Measurements from ENCODE around the gene IFI6.

IFI6 gene

DNA sequence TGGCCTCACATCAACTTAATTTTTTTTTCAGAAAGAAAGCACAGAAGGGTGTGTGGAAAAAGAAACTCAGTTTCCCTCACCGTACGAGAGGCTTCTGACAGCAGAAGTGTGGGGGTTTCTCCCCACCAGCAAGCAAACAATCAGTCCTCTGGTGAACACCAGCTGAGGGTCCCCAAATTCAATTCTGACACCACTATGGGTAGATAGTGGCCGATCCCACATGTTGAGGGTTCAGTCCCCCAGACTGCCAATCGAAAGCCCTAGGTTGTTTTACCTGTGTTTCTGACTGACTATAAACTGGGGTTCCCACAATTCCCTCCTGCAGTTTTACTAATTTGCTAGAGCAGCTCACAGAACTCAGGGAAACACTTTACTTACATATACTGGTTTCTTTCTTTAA lies 2.1 kb downstream of the IFI6 start:
- DNase-seq = no peak

DNA sequence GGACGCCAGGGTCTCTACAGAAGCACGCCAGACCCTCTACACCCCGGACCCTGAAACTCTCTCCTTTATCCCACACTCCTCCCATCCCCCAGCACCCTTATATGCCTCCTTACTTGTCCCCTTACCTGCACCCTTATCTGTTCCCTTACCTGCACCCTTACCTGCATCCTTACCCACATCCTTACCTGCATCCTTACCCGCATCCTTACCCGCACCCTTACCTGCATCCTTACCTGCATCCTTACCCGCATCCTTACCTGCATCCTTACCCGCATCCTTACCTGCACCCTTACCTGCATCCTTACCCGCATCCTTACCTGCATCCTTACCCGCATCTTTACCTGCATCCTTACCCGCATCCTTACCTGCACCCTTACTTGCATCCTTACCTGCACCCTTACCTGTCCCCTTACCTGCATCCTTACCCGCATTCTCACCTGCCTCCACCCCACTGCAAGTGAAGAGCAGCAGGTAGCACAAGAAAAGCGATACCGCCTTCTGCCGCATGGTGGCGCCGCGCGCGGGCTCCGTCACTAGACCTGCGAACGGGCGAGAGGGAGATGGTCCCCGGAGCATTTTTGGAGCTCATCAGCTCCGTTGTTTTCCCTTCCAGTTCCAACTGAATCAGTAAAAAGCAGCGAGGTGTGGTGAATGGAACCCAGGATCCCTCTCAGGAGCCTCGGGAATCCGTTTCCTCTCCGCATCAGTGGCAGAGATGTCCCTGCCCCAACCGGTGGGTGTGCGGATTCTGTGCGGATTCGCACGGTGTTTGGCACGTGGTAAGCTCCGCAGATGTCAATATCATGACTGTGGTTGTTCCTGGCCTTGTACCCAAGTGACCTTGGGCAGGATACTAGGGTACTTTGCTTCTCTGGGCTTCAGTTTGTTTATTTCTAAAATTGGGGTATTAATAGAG lies 2.9 kb downstream of the IFI6 start:
- DNase-seq = no peak

- DNase-seq = no peak
These were observed 3.7 kb downstream of the IFI6 start for GRCh38 chr1:27668121-27668807.

DNA sequence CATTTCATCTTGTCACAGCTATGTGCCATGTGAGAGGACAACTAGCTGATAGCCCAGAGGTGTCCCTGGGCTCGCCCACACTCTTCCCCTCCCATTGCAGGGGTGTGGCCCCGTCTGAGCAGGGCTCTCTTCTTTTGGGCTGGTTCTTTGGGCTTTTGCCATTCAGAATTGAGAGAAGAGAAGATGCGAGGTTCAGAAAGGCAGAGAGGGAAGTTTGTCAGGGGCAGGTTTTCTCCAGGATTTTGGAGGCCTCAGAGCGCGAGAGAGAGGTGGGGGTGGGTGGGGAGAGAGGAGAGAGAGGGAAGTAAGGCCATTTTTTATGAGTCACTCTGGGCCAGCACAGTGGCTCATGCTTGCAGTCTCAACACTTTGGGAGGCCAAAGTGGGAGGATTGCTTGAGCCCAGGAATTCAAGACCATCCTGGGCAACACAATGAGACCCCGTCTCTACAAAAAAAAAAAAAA lies 5.2 kb downstream of the IFI6 start:
- no peak for DNase-seq

DNA sequence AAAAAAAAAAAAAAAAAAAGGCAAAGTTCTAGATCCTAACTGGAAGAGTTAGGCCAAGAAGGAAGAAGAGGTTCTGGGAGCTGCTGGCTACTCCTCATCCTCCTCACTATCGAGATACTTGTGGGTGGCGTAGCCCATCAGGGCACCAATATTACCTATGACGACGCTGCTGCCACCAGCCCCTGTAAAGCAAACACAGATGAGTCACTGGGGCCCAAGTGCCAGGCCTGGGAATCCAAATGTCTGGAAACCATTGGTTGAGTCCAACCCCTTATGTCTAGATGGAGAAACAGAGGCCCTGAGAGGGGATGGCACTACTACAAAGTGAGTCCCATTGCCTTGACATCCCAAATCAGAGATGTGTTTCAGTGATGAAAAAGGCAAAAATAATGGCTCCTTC lies 5.7 kb downstream of the IFI6 start:
- DNase-seq = no peak

GRCh38 chr1:27665016-27665651 lies 6.9 kb downstream of the IFI6 start:
- no peak for DNase-seq

GRCh38 chr1:27664291-27664690 lies 7.7 kb downstream of the IFI6 start:
- DNase-seq = no peak

- peak; percentile 65 for DNase-seq
These were observed 9.1 kb downstream of the IFI6 start for GRCh38 chr1:27662707-27663393.

DNA sequence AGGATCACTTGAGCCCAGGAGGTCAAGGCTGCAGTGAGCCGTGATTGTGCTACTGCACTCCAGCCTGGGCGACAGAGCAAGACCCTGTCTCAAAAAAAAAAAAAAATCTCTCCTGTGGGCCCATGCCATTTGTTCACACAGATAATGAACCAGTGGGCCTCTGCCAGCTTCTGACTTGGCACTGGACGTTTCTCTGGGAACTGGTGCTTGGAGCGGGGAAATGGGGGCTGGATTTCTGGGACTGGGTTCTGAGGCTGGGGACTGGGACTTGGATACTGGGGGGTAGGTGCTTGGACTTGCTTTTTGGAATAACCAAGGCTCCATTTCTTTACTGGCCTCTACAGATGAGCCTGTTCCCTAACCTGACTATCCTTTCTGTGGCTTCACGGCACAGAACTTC lies 9.7 kb downstream of the IFI6 start:
- no peak for DNase-seq

GRCh38 chr1:27661412-27662075 lies 10.4 kb downstream of the IFI6 start:
- DNase-seq = no peak

DNA sequence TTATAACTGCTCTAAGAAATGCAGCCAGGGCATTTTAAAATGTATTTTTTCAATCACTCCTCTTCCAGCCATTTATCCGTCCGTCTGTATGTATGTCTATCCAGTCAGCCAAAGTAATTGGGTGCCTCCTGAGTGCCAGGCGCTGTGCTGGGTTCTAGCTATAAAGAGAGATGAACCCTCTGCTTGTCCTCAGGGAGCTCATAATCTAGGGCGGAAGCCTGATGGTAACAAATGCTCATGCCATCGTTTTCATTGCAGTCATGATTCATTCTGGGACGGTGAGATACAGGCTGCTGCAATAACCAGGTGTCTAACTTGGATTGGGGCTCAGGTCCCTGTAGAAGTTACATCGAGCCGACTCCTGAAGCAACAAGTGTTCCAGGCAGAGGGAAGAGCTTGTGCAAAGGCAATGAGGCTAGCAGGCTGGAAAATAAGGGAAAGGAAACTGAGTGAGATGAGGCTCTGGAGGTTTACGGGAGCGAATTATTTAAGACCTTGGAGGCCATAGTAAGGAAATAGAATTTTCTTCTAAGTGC lies 11.6 kb downstream of the IFI6 start:
- no peak for DNase-seq

DNA sequence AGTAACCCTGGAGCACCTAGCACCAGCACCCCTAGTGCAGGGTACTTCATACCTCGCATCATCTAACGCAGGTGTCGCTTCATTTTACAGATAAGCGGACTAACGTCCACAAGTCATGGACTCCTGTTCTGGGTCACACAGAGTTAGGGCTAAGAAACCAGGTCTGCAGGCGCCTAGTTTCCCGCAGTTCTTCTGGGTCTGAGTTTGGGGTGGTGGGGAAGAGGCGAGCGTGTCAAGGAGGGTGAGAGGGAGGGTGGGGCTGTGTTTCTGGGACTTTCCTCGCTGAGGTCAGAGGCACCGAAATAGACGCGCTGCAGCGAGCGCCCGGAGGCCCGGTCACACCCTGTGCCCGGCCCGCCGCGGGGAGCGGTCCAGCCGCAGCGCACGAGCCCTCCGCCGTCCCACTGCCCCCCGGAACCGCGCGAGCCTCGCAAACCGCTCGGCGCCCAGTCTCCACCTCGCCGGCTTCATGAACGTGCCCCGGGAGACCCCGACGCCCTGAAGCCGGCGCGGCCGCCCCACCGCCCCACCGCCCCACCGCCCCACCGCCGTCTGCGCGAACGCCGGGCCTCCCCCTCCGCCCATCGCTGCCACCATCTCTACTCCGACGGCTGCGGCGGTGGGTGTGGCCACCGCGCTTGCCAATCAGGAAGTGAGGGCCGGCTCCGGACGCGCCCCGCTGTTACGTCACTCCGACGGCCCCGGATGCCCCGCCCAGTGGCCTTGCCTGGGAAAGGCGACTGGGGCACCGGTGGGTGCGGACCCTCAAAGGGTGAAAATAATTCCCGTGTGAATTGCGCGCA lies 12.3 kb downstream of the IFI6 start:
- DNase-seq = peak; percentile 60

- DNase-seq = no peak
These were observed 13.0 kb downstream of the IFI6 start for GRCh38 chr1:27658951-27659496.

- no peak for DNase-seq
These were observed 15.7 kb downstream of the IFI6 start for GRCh38 chr1:27656157-27656893.

DNA sequence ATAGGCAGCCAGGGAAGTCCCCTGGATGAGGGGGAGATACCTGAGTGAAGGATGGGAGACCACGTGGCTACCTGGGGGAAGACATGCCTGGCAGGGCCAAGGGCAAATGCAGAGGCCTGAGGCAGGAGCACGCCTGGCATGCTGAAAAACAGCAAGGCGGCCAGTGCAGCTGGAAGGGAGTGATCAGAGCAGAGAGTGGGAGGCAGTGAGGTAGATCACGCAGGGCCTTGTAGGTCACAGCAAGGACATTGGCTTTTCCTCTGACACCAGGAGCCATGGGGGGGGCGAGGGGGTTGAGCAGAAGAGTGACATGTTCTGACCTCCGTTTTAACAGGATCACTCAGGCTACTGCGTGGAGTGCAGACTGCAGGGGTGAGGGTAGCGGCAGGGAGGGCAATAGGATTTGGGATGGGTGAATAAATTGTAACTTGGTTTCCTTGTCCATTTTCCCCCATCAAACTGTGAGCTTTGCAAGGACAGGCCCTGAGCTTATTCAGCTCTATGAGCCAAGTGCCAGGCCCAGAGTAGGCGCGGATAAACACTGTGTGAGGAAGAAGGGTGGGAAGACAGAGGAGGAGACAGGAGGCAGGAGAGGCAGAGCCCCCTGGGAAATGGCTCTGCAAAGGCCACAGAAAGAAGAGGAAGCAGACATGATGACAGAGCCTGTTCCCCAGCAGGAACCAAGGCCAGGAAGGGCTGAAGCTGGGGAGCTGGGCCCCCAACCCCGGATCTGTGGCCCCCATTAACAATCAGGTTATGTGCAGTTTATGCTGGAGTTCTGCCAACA lies 16.6 kb downstream of the IFI6 start:
- no peak for DNase-seq

GRCh38 chr1:27652111-27652864 lies 19.7 kb downstream of the IFI6 start:
- DNase-seq = no peak

DNA sequence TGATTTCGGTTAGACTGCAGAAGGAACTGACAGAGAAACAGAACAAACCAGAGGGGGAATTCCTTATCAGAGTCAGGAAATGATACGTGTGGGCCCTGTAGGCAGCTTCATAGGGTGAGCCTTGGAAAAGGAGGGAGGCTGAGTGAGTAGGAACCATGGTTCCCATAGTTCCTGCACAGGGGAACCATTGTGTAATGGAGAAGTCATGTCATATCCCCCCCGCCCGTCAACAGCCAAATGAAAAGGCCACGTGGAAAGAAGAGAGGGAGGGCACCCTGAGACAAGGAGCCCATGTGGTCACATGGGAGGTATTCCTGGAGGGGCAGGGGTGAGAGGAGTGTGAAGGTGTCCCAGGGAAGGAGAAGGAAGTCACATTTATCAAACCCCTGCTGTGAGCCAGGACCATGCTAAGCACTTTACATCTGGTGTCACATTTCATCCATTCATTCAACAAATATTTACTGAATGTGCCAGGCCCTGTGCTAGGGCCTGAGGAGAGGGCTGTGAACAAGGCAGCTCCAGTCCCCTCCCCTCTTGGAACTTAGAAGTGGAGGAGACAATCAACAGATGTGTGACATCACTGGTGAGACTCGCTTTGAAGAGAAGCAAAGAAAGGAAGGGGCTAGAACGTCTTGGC lies 21.3 kb downstream of the IFI6 start:
- peak; percentile 6 for DNase-seq

- no peak for DNase-seq
These were observed 21.8 kb downstream of the IFI6 start for GRCh38 chr1:27650171-27650538.

Measured in SHP77 treated with DMSO at 0.1 percent for 48 hours (cell line).